Measurements from ENCODE around the gene DRICH1.
"Not testable (repeated sequence)": the region's sequence is repeated elsewhere in the genome, so short reads cannot be mapped to it uniquely, and the experiment has no call there.

DRICH1 gene

DNA sequence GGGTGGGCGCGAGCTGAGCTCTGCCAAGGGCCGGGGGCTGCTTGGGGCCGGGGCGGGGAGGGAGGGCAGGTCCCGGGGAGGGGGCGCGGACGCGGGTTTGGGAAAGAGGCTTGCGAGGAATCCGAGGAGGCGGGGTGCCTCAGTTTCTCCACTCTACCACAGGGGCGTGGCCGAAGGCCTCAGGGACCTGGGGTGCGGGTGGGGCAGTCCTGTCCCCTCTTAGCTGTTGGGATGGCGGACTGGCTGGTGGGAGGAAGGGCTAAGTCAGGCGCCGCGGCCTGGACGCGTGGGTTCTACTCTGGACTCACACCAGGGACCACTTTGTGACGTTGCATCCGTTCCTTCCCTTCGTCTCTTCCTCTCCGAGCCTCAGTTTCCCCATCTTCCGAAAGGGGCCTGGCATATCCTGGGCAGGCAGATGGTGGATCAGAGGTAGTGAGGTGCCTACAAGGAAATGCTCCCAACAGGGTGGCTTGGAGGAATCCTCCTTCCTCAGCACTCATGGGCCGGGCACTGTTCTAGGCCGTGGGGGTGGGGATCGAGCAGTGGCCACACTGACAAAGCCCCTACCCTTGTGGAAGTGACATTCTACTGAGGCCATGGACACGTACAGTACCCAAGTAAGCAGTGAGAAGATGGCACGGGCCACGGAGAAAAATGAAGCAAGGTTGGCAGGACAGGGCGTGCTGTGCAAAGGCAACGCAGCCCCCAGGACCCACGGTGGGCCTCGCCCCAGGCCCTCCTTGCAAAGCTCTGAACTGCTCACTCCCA is 65.2 kb downstream of the DRICH1 start:
- DNase-seq (ENCODE audit: low spot score): no peak

DNA sequence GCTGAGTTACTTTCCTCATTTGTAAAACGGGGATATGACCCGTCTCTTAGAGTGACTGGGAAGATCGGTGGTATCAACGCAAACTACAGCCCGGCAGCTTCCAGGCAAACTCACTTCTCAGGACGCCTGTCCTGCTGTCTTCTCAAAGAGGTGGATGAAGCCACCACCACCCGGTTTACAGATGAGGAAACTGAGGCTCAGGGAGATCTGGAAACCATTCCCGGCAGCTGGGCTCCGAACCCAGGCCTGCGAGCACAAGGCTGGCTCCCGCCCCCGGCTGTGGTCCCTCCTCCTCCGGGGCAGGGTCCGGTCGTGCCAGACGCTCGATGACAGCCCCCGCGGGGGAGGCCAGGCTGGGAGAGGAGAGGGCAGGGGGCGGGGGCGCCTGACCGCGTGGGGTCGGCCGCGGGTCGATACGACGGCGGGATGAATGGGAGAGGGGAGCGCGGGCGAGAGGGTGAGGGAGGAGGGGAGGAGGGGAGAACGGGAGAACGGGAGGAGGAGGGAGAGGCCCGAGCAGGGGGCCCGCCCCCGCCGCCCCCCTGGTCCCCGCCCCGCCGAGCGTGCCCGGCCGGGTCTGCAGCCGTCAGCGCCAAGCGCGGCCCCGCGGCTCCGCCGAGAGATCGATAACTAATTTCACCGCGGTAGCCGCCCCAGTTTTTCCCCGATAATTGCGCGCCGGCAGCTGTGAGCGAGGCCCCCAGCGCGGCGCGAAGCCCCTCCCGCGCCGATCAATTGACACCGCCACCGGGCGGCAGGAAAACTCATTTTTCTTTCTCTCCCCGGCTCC is 66.0 kb downstream of the DRICH1 start:
- DNase-seq (ENCODE audit: low spot score): no peak

GRCh38 chr22:23565305-23565914 is 66.7 kb downstream of the DRICH1 start:
- no peak for DNase-seq (ENCODE audit: low spot score)

DNA sequence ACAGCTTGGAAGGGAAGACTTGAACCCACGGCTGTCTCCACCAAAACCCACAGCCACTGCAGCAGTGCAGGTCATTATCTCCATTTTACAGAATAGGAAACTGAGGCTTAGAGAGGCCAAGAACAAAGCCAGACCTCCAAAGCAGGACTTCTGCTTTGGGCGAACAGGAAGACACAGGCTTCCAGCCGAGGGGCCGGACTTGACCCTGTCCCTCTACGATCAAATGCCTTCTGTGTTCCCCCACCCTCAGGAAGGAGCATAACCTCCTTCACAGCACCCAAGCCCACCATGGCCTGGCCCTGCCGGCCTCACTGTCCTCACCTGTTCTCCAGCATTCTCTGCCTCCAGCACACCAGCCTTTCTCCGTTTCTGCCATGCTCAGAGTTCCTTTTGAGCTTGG is 67.8 kb downstream of the DRICH1 start:
- DNase-seq (ENCODE audit: low spot score): no peak

DNA sequence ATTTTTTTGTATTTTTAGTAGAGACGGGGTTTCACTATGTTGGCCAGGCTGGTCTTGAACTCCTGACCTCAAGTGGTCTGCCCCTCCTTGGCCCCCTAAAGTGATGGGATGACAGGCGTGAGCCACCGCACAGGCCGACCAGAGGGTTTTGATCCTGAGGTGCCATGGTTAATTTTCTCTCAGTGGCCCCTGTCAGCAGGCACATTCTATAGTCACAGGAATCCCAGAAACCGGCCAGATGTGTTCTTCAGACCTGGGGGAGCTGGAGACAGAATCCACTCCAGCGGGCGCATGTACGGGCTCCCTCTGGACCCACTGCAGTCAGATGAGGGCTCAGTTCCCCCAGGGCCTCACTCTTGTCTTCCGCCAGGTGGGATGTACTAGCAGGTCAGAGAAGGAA is 69.0 kb downstream of the DRICH1 start:
- no peak for DNase-seq (ENCODE audit: low spot score)

- DNase-seq (ENCODE audit: low spot score): no peak
Observed at GRCh38 chr22:23562186-23562585, 69.9 kb downstream of the DRICH1 start.

DNA sequence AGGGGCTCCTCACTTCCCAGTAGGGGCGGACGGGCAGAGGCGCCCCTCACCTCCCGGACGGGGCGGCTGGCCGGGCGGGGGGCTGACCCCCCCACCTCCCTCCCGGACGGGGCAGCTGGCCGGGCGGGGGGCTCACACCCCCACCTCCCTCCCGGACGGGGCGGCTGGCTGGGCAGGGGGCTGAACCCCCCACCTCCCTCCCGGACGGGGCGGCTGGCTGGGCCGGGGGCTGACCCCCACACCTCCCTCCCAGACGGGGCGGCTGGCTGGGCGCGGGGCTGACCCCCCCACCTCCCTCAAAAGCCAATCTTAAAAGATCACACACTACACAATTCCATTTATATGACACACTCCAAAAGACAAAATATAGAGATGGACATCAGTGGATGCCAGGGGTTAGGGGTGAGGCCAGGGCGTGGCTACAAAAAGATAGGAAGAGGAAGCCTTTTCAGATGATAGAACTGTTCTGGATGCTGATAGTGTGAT is 71.1 kb downstream of the DRICH1 start:
- DNase-seq (ENCODE audit: low spot score): not testable (repeated sequence)

GRCh38 chr22:23560215-23560614 is 71.9 kb downstream of the DRICH1 start:
- not testable (repeated sequence) for DNase-seq (ENCODE audit: low spot score)
